Fibroblast of skin of scalp (primary cell): ENCODE results near the gene TNNC2.
"Not testable (repeated sequence)": the region's sequence is repeated elsewhere in the genome, so short reads cannot be mapped to it uniquely, and the experiment has no call there.

Experiments
- DNase-seq: peaks from one replicate; pipeline ENCODE4 v3.0.0-alpha.2; 2013

Gene TNNC2

DNA sequence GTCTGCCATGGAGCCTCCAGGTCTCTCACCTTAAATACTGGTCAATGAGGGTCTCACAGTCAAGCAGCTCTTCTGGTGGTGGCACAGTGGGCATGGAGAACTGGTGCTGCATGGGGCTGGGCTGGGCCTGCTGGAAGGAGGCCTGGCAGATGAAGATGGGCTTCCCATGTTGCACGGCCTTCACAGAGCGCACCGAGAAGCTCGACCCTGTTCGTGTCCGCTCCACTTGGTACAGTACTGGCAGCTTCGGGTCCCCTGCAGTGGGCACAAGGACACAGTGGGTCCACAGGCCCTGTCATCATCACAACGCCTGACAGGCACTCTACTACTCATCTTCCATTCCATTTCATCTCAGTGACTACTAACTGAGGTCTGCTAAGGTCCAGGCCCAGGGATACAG lies 21.3 kb upstream of the TNNC2 start:
- no peak for DNase-seq

DNA sequence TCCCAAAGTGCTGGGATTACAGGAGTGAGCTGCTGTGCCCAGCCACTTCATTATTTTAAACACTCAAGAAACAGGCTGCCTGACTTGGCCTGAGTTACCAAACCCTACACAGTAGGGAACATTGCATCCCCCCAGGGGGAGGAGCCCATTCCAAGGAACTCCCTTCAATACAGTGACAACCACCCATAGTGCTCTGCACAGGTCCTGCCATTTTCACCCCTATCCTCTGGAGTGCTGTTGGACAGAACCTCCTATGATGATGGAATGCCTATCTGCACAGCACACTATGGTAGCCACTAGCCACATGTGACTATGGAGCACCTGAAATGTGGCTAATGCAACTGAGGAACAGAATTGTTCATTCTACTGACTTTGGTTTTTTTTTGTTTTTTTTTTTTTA lies 18.3 kb upstream of the TNNC2 start:
- no peak for DNase-seq

- no peak for DNase-seq
Observed at GRCh38 chr20:45843506-45843905, 16.4 kb upstream of the TNNC2 start.

DNA sequence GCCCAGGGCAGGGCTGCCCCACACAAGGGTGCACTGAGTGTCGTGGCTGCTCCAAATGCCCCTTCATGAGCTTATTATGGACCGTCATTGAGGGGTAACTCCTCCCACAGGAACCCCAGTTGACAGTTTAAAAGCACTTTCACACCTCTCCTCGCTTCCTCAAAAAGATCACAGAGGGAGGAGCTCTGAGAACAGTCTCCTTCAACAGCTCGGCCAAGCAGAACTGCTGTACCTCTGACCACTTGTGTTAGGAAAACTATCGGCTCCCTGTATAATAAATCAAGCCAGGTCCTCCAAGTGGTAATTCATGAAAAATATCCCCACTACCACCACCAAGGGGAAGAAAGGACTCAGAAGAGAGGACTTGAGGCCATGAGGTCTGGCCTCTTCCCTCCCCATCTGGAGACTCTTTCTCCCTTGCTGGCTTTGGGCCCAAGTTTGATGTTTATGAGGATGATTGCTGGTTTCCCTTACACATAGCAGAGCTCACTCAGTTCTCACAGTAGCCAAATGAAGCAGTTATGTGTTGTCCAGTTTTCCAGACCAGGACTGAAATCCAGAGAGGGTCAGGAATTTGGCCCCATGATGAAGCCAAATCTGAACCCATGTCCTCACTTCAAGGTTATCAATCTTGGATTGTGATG lies 15.2 kb upstream of the TNNC2 start:
- no peak for DNase-seq

GRCh38 chr20:45841407-45842129 lies 14.5 kb upstream of the TNNC2 start:
- DNase-seq: no peak

- DNase-seq: no peak
Observed at GRCh38 chr20:45840700-45841198, 13.6 kb upstream of the TNNC2 start.

GRCh38 chr20:45836841-45837240 lies 9.7 kb upstream of the TNNC2 start:
- no peak for DNase-seq

- DNase-seq: peak; percentile 49
Observed at GRCh38 chr20:45835825-45836224, 8.7 kb upstream of the TNNC2 start.

GRCh38 chr20:45835329-45835765 lies 8.2 kb upstream of the TNNC2 start:
- no peak for DNase-seq

- DNase-seq: no peak
Observed at GRCh38 chr20:45834797-45835161, 7.7 kb upstream of the TNNC2 start.

DNA sequence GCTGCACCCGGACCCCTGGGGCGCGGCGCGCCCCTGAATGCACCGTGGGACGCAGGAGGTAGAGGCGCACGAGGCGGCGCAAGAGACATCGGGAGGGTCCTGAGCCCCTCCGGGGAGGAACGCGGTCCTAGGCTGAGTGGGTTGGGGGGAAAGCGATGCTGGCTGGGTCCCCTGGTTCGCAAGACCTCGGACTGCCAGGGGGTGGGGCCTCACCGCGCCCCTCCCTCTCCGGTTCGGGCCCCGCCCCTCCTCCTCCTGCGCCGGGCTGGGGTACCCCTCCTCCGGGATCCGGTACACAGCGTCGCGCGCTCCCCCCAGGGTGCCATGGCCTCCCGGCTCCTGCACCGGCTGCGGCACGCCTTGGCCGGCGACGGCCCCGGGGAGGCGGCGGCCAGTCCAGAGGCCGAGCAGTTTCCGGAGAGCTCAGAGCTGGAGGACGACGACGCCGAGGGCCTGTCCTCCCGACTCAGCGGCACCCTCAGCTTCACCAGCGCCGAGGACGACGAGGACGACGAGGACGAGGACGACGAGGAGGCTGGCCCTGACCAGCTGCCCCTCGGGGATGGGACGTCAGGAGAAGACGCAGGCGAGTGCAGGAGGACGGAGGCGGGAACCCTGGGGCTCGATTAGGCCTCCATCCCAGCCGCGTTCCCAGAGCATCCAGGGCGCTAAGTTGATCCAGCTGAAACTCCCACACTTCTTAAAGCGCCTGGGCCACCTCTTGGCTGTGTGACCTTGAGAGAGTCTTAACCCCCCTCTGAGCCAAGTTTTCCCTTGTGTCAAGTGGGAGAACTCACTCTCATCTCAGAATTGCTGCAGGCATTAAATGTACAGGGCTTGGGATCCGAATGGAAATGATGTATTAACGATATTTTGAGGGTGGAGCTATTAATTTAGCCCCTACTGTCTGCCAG lies 7.0 kb upstream of the TNNC2 start:
- DNase-seq: peak; percentile 72

DNA sequence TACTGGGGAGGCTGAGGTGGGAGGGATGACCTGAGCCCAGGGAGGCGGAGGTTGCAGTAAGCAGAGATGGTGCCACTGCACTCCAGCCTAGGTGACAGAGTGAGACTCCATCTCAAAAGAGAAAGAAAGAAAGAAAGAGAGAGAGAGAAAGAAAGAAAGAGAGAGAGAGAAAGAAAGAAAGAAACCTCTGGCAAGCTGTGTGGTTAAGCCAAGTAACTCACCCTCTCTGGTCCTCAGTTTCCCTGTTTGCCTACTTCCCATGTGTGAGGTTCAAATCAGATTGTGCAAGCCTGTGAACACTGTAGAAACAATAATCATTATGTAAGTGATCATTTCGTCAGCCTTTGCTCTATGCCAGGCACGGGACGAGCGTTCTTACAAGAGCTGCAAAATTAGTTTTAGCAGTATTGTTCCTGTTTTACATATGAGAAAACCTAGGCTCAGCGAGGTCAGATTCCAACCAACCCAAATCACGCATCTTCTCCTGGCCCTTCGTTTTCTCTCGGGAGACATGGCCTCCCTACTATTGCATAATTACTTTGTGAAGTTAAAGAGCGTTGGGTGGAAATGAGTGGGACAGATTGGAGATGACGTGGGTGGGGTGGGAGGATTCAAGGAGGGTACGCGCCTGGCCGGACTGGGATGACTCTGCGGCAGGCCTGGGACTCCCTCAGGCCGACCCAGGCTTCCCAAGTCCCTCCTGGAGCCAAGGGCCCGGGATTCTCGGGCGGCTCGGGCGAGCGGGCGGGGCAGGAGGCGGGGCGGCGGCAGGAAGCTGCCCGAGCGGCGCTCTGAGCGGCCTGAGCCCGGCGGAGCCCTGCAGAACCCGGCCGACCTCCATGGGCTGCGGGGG lies 6.1 kb upstream of the TNNC2 start, which contains the start of gene SNX21:
Gene SNX21 (plus strand): TSS at position 770 of the 853 bp plus-strand sequence. CDS start 121 bp downstream, outside the sequence.
- DNase-seq: peak; percentile 94

- no peak for DNase-seq
Observed at GRCh38 chr20:45832619-45833018, 5.5 kb upstream of the TNNC2 start.

DNA sequence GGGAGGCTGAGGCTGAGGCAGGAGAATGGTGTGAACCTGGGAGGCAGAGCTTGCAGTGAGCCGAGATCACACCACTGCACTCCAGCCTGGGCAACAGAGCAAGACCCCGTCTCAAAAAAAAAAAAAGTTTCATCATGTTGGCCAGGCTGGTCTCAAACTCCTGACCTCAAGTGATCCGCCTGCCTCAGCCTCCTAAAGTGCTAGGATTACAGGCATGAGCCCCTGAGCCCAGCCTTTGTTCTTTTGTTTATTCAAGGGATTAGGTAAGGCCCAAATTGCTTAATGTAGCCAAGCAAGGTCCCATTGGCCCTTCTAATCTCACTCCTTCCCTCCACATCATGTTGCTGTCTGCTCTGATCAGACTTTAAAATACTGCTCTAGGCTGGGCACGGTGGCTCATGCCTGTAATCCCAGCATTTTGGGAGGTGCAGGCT lies 2.6 kb upstream of the TNNC2 start:
- DNase-seq: not testable (repeated sequence)

GRCh38 chr20:45828589-45828988 lies 1.5 kb upstream of the TNNC2 start:
- DNase-seq: peak; percentile 71

GRCh38 chr20:45827712-45828111 lies 600 bp upstream of the TNNC2 start:
- no peak for DNase-seq

- DNase-seq: peak; percentile 25
Observed at GRCh38 chr20:45826381-45827019, 612 bp downstream of the TNNC2 start.

DNA sequence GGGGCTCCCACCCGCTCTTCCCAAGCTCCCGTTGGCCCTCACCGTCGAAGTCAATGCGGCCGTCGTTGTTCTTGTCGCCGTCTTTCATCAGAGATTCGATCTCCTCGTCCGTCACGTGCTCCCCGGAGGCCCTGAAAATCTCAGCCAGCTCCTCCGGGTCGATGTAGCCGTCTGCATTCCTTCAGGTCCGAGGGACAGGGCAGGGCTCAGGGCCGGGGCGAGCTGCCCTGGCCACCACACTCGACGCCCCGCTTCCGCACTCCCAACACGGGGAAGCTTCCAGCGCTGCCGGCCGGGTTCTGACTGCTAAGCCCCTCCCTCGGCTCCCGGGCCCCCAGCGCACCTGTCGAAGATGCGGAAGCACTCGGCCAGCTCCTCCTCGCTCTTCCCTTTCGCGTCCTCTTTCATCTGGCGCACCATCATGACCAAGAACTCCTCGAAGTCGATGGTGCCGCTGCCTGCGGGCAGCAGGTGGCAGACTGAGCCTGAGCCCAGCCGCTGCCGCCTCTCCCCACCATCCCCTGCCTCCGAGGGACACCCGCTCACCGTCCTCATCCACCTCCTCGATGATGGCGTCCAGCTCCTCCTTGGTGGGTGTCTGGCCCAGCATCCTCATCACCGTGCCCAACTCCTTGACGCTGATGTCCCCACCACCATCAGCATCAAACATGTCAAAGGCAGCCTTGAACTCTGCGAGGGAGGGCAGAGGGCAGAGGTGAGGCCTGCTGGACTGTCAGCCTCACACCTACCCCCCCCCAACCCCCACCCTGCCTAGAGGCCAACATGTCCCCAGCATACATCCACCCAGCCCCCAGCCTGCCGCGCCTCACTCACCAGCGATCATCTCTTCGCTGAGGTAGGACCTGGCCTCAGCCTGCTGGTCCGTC lies 2.9 kb downstream of the TNNC2 start:
- DNase-seq: peak; percentile 51

DNA sequence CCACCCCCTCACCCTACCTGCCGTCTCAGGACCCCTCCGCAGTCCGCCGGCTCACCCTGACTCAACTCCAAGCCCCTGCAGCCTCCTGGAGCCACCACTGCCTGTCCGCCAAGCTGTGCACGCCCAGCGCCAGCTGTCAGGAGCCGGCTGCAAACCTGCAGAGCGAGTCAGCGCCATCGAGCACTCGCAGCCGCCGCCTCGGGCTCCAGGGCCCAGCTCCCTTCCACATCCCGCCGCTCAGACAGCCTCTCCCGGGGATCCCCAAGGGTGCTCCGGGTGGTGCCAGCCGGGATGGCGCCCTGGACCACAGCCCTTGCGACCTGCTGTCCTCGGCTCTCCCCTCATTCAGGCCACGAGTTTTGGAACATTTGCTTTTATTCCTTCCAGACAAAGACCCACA lies 4.3 kb downstream of the TNNC2 start:
- peak; percentile 22 for DNase-seq

DNA sequence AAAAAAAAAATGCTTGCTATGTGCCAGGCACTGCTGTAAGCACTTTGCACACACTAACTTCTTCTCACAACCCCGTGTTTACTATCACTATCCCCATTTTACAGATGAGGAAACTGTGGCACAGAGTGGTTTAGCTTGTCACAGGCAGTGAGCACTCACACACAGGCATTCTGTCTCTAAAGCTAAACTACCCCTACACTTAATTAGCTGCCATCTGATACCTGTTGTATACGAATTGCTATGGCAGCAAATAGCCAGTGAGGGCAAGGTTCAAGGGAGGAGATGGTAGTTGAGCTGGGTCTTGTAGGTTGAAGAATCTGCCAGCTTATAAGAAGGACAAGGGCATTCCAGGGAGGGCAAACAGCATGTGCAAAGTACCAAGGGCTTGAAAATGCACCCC lies 5.2 kb downstream of the TNNC2 start:
- no peak for DNase-seq
